GM19468 (cell line): ENCODE results near the gene MCL1.

Experiments
- ATAC-seq: cut with Tn5 transposase; IDR thresholded peaks from one replicate; pipeline ENCODE4 v1.9.1; 2021; ENCODE audit warnings: mild to moderate bottlenecking, moderate library complexity, moderate number of reproducible peaks; ENCODE audit not compliant: unreplicated experiment; ENCODE audit errors: extremely low read depth

Gene MCL1

DNA sequence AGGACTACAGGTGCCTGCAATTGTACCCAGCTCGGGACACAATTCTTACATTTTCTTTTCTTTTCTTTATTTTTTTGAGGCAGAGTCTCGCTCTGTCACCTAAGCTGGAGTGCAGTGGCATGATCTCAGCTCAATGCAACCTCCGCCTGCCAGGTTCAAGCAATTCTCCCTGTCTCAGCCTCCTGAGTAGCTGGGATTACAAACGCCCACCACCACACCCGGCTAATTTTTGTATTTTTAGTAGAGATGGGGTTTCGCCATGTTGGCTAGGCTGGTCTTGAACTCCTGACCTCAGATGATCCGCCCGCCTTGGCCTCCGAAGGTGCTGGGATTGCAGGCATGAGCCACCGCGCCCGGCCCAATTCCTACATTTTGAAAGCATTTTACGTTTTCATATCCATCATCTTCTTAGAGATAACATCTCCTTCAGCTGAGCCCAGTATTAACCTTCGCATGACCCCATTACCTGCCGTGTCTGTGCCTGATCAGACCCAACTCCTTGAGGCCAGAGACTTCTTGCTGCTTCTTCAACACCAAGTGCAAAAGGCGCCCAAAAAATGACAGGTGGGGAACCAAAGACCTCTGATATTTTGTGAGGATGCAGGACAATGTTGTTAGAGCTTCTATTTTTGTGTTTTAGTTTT lies 33.0 kb downstream of the MCL1 start:
- ATAC-seq = no peak

DNA sequence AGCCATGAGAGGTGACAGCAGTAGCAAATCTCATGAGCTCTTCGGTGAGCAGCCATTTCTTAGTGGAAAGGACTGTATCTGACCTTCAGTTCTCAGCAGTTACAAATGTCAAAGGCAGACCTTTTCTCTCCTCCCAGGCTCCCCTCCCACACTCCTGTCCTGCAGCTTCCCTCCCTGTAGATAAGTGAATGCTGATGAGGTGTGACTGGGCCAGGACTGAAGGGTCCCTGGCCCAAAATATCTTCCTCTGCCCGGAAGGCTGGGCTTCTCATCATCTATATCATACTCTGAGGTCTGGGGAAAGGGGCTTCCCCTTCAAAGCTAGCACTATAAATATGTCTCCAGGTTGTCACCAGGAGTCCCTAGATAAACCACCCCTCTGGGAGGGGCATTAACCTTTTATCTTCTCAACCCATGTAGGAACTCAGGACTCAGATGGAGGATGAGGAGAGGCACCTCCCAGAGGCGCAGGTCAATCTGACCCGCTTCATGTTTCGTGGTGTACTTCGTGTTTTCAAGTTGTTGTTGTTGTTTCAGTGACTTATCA lies 33.9 kb downstream of the MCL1 start:
- ATAC-seq = no peak

- ATAC-seq = no peak
Measured at GRCh38 chr1:150544204-150544603, 35.2 kb downstream of the MCL1 start.

DNA sequence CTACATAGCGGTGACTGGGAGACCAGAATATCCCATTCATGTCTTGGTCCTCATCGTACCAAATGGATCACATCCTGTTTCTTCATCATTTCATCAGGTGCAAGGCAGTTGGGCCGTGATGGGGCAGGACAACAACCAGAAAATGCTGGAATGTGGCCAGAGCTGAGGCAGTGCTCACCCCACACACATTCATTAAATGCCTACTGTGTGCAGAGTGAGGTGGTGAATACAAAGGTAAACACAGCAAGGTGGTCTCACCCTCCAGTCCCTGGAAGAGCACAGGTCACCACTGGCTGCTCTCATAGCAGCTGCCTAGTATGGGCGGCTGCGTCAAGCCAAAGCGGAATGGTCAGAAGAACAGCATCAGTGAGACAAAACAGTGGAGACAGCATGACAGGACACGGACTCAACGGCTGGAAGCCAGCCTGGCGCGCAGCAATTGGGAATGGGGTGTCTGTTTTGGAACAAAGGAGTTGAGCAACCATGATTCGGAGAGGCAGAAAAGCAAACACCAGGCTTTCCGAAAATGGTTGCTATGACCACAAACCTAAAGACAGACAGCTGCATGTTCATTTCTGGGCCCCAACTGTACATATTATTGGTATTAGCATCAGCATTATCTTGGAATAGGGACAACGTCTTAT lies 35.8 kb downstream of the MCL1 start:
- ATAC-seq = no peak

DNA sequence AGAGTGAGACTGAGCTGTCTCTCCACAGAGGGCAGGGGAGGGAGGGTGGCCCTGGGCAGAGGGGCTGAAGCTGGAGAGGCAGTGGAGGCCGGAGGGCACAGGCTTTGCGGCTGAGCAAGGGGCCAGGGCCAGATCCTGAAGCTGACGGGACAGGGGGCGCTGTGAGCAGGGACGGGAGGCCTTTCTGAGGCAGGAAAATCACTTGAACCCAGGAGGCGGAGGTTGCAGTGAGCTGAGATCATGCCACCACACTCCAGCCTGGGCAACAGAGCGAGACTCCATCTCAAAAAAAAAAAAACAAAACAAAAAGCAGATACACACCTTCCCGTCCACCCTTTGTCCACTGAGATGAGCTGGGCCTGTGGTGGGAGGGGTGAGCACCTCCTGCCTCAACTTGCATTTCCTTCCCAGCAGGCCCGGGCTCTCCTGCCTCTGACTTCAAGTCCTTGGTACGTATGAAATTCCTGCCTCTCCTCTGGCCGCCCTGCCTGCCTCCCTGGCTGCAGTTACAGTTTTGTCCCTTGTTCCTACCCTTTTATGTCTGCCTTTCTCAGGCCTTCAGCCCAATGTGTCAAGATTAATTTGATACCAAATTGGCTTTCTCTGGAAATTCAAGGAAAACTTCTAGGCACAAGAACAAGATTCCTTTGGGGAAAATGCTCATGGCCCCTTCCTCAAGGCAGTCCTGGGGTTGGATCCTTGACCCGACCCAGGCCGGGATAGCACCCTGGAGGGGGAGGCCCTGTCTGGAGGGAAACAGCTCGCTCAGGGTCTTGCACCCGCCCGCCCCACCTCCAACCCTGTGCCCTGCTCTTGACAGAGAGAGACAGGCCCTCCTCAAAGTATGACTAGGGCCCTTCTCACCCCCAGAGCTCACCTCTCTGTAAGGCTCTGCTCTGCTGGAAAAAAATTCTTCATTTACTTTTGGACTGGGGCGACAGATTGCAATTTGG lies 41.4 kb downstream of the MCL1 start:
- ATAC-seq = no peak

DNA sequence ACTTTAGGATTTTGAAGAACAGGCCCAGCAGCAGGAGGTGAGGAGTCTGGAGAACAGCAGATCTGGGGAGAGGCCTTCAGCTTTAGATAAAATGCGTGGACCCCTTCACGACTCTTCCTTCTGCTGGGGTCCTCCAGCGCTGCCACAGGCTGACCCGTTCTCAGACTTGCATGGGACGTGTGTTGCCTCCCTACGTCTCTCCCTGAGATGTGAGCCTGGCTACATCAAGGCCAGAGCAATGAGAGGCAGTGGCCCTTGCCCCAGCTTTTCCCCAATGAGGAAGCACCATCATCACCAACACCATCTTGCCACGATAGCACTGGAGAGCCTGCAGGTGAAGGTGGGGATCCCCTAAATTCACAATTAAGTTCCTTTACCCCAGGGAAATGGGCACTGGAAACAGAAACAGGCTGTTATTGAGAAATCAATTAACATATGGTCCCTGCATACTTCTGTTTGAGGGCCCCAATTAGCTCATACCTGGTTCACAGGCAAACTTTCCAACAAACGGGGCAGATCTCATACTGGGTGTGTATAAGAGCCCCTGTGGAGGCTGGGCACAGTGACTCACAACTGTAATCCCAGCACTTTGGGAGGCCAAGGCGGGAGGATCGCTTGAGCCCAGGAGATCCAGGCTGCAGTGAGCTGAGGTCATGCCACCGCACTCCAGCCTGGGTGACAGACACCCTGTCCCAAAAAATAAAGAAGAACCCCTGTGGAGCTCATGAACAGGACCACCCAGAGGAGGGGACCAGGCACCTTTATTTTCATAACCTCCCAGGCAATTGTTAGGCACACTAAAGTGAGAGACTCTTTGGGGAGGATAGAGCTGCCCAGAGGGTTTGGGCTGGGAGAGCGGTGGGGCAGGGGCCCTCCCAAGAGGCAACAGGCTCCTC lies 42.3 kb downstream of the MCL1 start:
- no peak for ATAC-seq

GRCh38 chr1:150535511-150536287 lies 43.7 kb downstream of the MCL1 start:
- no peak for ATAC-seq

DNA sequence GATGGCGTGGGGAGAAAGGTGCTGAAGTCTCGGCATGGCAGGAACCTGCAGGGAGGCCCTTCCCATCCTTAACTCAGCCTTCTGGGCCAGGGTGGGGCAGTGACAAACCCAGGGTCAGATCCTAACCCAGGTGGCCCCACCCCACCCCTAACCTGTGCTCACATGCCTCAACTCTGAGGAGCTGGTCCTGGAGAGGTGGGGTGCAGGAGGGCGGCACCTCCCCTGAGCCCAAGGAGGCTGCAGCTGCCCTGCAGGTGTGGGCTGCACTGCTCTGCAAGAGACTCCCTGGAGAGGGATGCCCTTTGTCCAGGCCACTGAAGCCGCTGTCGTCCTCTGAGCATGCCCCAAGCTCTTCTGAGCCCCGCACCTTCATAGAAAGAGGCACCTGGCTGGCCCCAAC lies 45.4 kb downstream of the MCL1 start:
- ATAC-seq = no peak

- ATAC-seq = no peak
Measured at GRCh38 chr1:150532860-150533259, 46.5 kb downstream of the MCL1 start.

GRCh38 chr1:150530491-150531159 lies 48.8 kb downstream of the MCL1 start:
- no peak for ATAC-seq

DNA sequence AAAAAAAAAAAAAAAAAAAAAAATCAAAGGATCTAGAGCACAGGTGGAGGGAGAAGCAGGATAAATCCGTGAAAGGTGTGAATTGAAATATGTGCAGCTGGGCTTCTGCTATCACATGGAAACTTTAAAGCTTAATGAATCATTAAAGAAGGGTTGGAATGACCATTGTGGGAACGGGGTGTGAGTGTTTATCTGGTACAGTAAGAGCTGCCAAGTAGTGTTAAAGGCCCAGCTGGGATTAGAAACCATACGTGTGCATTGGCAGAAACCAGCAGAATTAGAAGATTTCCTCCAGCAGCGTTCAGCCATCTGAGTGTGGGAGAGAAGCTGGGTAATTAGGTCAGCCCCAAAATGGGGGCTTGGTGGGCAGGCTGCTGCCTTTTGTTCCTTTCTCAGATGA lies 50.4 kb downstream of the MCL1 start:
- ATAC-seq = no peak

DNA sequence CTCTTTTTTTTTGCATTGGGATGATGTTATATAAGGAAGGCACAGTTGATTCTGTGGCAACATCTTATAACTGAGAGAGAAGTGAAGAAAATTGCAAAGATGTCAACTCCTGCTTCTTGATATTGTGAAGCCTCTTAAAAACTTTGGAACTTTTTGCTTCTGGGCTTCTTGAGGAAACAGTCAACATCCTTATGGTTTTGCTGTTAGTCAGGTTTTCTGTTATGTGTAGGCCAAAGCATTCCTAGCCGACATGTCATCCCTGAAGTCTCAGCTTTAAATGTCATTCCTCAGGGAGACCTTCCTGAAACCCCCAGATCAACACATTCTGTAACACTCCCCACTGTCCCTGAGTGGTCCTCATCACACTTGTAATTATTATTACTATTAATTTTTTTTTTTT lies 51.2 kb downstream of the MCL1 start:
- ATAC-seq = no peak

GRCh38 chr1:150525348-150525747 lies 54.1 kb downstream of the MCL1 start:
- no peak for ATAC-seq
